Esophagus (tissue), 2 donors: Measurements from ENCODE around the gene ALG9. TPM values are rescaled to one million over a fixed set of nuclear protein-coding genes. Genes with fewer than 3 reads are reported as not detected.

ENCODE experiments used
- H3K27ac ChIP-seq, 2 donors: one replicate each; pipeline ENCODE4 v1.5.1; 2013; ENCODE audit warnings: low read depth in 2 of 2, mild to moderate bottlenecking in 2 of 2, inconsistent platforms in 1 of 2, low read length in 1 of 2, moderate library complexity in 1 of 2
- H3K27me3 ChIP-seq, 2 donors: one replicate each; pipeline ENCODE4 v1.6.1; 2013; ENCODE audit warnings: low read length in 2 of 2, control low read depth in 1 of 2, mild to moderate bottlenecking in 1 of 2; ENCODE audit not compliant: insufficient read depth in 2 of 2, control insufficient read depth in 1 of 2
- H3K36me3 ChIP-seq, 2 donors: one replicate each; pipeline ENCODE4 v1.6.1; 2013; ENCODE audit warnings: low read length in 1 of 2; ENCODE audit not compliant: control insufficient read depth in 2 of 2, insufficient read depth in 2 of 2
- H3K4me1 ChIP-seq, 2 donors: one replicate each; pipeline ENCODE4 v1.6.1; 2013; ENCODE audit warnings: low read length in 1 of 2; ENCODE audit not compliant: control insufficient read depth in 2 of 2, insufficient read depth in 2 of 2
- H3K4me3 ChIP-seq, 2 donors: one replicate each; pipeline ENCODE4 v1.5.1; 2013; ENCODE audit warnings: low read length in 2 of 2, mild to moderate bottlenecking in 2 of 2, low read depth in 1 of 2, moderate library complexity in 1 of 2
- H3K9me3 ChIP-seq, 2 donors: one replicate each; pipeline ENCODE4 v1.6.1; 2013; ENCODE audit warnings: mild to moderate bottlenecking in 2 of 2, low read depth in 1 of 2, low read length in 1 of 2, moderate library complexity in 1 of 2; ENCODE audit not compliant: control insufficient read depth in 2 of 2, insufficient read depth in 1 of 2
- WGBS, 2 donors: extraction: QIAGEN DNeasy Blood & Tissue Kit; methylation state at CpG; one replicate each; pipeline ENCODE4 v1.1.7; 2013; 5-methylcytosine and 5-hydroxymethylcytosine counted together
- polyA plus RNA-seq, 2 donors: library from polyadenylated mRNA; stranded (reverse); fragments of 200-250 nt; gene quantifications; one replicate each; pipeline ENCODE4 v1.2.3, GENCODE V29; 2013
- donor health status: healthy with polysubstance abuse.
- donor health status: Bipolar disorder and iron deficiency.

The ALG9 gene
- 10 to 100 TPM; 13.2 to 19.5 TPM for polyA plus RNA-seq

GRCh38 chr11:111870886-111871692 is at the start of gene ALG9:
Gene ALG9, minus strand, starts transcription at chr11:111871581. Its CDS starts 99 bp downstream, at chr11:111871482.
- Histone ChIP-seq H3K4me3 (peak within 1 kb of the TSS; percentile 87 to 99), H3K4me1 (no peaks in the 10 kb centered on the region), H3K36me3 (peaks cover 0 to 2% of the 10 kb centered on the region in 2 donors), H3K27me3 (no peaks in the 10 kb centered on the region), H3K9me3 (no peaks in the 10 kb centered on the region), H3K27ac (peak within 1 kb of the TSS; percentile 88 to 89)
- WGBS, 2 donors = 0% methylated on average over 41 to 51 of the region's 51 CpGs

- Histone ChIP-seq H3K36me3 (no peaks in the 10 kb centered on the region), H3K9me3 (no peaks in the 10 kb centered on the region), H3K27ac (no peak overlapping the region), H3K27me3 (no peaks in the 10 kb centered on the region), H3K4me3 (no peak overlapping the region), H3K4me1 (peaks cover 0 to 2% of the 10 kb centered on the region in 2 donors)
- 77 to 93% methylated on average over 2 of the region's 2 CpGs for WGBS, 2 donors
Measured at GRCh38 chr11:111920908-111921307, 49.5 kb upstream of the ALG9 start.

- WGBS, 2 donors = 37 to 40% methylated on average over 19 of the region's 19 CpGs
- H3K27ac ChIP-seq = peak within 1 kb of the TSS; percentile 65 to 75
- H3K27me3 ChIP-seq = no peaks in the 10 kb centered on the region
Measured at GRCh38 chr11:111918390-111919256, 47.2 kb upstream of the ALG9 start, which contains the start of gene C11orf52. Gene C11orf52, plus strand, starts transcription at chr11:111918913. Its CDS starts 60 bp downstream, at chr11:111918973.

GRCh38 chr11:111917788-111918187 is 46.4 kb upstream of the ALG9 start:
- WGBS, 2 donors = 92 to 93% methylated on average over 3 of the region's 3 CpGs
- H3K27ac ChIP-seq = no peak overlapping the region
- H3K9me3 ChIP-seq = no peaks in the 10 kb centered on the region
- H3K4me1 ChIP-seq = peaks cover 0 to 4% of the 10 kb centered on the region in 2 donors
- no peaks in the 10 kb centered on the region for H3K27me3 ChIP-seq
- H3K4me3 ChIP-seq = no peak overlapping the region
- H3K36me3 ChIP-seq = no peaks in the 10 kb centered on the region

More at GRCh38 chr11:111918390-111919256, 47.2 kb upstream of the ALG9 start, which contains the start of gene C11orf52:
- no peaks in the 10 kb centered on the region for H3K36me3 ChIP-seq
- H3K4me3 ChIP-seq = peak within 1 kb of the TSS; percentile 17 to 22
- H3K4me1 ChIP-seq = peaks cover 0 to 3% of the 10 kb centered on the region in 2 donors
- no peaks in the 10 kb centered on the region for H3K9me3 ChIP-seq

GRCh38 chr11:111917312-111917711 is 45.9 kb upstream of the ALG9 start:
- Histone ChIP-seq H3K4me3 (no peak overlapping the region), H3K9me3 (no peaks in the 10 kb centered on the region), H3K27me3 (no peaks in the 10 kb centered on the region), H3K27ac (no peak overlapping the region), H3K36me3 (no peaks in the 10 kb centered on the region), H3K4me1 (peaks cover 0 to 4% of the 10 kb centered on the region in 2 donors)
- whole genome bisulfite sequencing, 2 donors = 86 to 89% methylated on average over 2 of the region's 2 CpGs

- no peaks in the 10 kb centered on the region for H3K27me3 ChIP-seq
- H3K4me1 ChIP-seq = peaks cover 0 to 4% of the 10 kb centered on the region in 2 donors
- 92 to 93% methylated on average over 1 of the region's 1 CpG for WGBS, 2 donors
- no peaks in the 10 kb centered on the region for H3K36me3 ChIP-seq
- no peak overlapping the region for H3K4me3 ChIP-seq
- no peaks in the 10 kb centered on the region for H3K9me3 ChIP-seq
- H3K27ac ChIP-seq = no peak overlapping the region
Measured at GRCh38 chr11:111916768-111917167, 45.4 kb upstream of the ALG9 start.

- Histone ChIP-seq H3K4me3 (no peak overlapping the region), H3K9me3 (no peaks in the 10 kb centered on the region), H3K36me3 (no peaks in the 10 kb centered on the region), H3K27me3 (no peaks in the 10 kb centered on the region), H3K27ac (peak overlapping the region; percentile 79 to 92), H3K4me1 (peaks cover 0 to 9% of the 10 kb centered on the region in 2 donors)
- 17 to 18% methylated on average over 4 of the region's 4 CpGs for WGBS, 2 donors
Measured at GRCh38 chr11:111913997-111914396, 42.6 kb upstream of the ALG9 start.

- H3K4me3 ChIP-seq = peak overlapping the region; percentile 29 to 32
Measured at GRCh38 chr11:111913031-111913861, 41.9 kb upstream of the ALG9 start.

GRCh38 chr11:111912535-111912934 is 41.2 kb upstream of the ALG9 start, which contains the start of gene HSPB2:
Gene HSPB2, plus strand, starts transcription at chr11:111912734. Its CDS starts 96 bp downstream, at chr11:111912830.
- 14 to 25% methylated on average over 21 to 26 of the region's 26 CpGs for WGBS, 2 donors
- no peaks in the 10 kb centered on the region for H3K27me3 ChIP-seq
- peaks cover 0 to 9% of the 10 kb centered on the region in 2 donors for H3K4me1 ChIP-seq
- H3K27ac ChIP-seq = peak within 1 kb of the TSS; percentile 79 to 92
- H3K4me3 ChIP-seq = peak within 1 kb of the TSS; percentile 29 to 32
- H3K36me3 ChIP-seq = no peaks in the 10 kb centered on the region
- no peaks in the 10 kb centered on the region for H3K9me3 ChIP-seq

More at GRCh38 chr11:111913031-111913861, 41.9 kb upstream of the ALG9 start:
- peaks cover 0 to 9% of the 10 kb centered on the region in 2 donors for H3K4me1 ChIP-seq
- H3K36me3 ChIP-seq = no peaks in the 10 kb centered on the region
- WGBS, 2 donors = 58 to 60% methylated on average over 24 of the region's 24 CpGs
- H3K27ac ChIP-seq = peak overlapping the region; percentile 79 to 92
- H3K27me3 ChIP-seq = no peaks in the 10 kb centered on the region
- H3K9me3 ChIP-seq = no peaks in the 10 kb centered on the region
